Stimulated activated CD4-positive, alpha-beta T cell treated with anti-CD3 and anti-CD28 coated beads, Interleukin-4, amount 100 ng/mL, for 1 hour (primary cell): Measurements from ENCODE around the gene GAREM1.

Experiments used
- DNase-seq: peaks from one replicate; pipeline ENCODE4 v3.0.0-alpha.2; 2020

The GAREM1 gene

DNA sequence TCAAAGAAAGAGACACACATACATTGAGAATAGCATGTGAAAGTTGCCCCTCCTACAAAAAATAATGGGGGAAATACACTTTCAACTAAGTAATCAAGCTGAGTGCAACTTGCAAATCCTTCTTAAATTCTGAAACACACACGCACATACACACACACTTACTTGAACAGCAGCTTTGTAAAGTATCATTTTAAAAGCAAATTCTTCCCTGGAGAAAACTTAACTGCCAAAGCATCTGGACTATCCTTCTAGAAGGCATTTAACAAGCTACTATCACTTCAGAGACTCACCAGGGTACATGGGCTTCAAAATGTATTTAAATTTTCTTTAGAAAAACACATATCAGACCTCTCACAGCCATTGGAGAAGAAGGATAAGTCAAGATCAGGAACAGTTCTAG lies 15.3 kb downstream of the GAREM1 start:
- no peak for DNase-seq

DNA sequence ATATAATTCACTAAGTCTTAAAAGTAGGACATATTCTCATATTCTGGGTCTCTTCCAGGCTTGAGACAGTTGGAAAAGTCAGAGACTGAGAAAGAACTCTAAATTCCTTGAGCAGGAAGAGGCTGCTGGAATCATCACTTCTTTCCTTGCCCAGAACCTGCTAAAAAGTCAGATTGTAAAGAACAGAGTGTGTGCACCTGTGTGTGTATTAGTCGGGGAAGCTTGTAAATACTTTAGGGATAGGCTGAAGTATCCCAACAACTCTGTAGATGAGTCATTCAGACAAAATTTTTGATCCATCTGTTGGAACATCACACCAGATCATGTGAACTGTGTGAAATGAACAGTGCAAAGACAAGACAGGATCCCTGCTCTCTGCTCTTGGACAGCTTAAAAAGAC lies 16.1 kb downstream of the GAREM1 start:
- no peak for DNase-seq

- DNase-seq = no peak
Observed at GRCh38 chr18:32450874-32451273, 19.8 kb downstream of the GAREM1 start.

DNA sequence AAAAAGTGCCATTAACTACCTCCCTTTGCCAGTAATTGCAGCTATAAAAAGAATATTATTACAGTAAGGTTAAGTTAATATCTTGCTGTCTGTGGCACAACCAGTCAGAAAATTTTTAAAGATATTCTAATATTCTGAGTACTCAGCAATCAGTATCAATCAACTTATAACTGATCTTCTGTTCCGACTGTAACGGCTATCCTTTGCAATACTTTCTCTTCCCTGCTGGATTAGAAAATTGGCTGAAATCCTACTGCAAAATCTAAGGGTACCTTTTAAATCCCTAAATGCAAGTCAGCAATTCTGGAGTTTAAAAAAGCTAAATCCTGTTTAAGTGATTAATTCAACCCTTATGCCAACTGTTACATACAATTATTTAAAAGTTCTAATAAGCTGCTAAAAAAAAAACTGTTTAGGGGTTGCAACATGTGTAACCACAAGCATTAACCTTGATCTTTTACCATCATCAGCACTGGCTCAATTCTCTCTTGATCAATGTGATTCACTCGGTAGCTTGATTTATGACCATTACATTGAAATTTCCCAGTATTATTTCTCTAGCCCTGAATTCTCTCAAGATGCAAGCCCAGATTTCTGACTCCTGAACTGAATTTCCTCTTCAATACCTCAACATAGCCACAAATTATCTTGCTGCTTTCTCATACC lies 20.5 kb downstream of the GAREM1 start:
- DNase-seq = no peak

DNA sequence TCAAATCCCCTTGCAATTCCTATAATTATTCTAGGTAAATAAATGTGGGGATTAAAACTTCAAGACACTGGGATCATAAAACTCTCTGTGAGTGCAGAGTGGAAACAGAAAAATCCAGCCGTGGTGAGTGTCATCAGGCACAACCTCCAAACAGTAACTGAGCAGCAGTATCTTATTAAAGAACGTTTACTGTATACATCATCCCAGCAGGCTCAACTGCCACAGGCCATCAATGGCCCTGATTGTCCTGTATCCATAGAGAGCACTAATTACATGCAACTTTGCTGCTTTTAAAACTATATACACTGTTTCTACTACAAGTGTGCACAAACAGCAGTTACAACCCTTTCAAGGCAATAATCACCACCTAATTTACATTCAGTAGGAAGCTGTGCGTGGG lies 23.9 kb downstream of the GAREM1 start:
- no peak for DNase-seq

GRCh38 chr18:32445846-32446245 lies 24.8 kb downstream of the GAREM1 start:
- no peak for DNase-seq

DNA sequence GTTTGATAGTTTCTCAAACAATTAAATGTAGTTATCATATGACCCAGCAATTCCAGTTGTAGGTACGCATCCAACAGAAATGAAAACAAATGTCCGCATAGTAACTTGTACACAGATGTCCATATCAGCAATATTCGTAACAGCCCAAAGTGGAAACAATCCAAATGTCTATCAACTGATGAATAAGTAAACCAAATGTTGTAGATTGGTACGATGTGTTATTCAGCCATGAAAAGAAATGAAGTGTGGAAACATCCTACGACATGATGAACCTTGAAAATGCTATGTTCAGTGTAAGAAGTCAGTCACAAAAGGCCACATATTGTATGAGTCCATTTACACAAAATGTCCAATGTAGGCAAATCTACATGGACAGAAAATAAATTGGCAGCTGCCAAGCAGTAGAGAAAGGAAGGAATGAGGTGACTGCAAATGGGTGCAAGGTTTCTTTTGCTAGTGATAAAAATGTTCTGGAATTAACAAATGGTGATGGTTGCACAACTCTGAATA lies 26.9 kb downstream of the GAREM1 start:
- DNase-seq = no peak

DNA sequence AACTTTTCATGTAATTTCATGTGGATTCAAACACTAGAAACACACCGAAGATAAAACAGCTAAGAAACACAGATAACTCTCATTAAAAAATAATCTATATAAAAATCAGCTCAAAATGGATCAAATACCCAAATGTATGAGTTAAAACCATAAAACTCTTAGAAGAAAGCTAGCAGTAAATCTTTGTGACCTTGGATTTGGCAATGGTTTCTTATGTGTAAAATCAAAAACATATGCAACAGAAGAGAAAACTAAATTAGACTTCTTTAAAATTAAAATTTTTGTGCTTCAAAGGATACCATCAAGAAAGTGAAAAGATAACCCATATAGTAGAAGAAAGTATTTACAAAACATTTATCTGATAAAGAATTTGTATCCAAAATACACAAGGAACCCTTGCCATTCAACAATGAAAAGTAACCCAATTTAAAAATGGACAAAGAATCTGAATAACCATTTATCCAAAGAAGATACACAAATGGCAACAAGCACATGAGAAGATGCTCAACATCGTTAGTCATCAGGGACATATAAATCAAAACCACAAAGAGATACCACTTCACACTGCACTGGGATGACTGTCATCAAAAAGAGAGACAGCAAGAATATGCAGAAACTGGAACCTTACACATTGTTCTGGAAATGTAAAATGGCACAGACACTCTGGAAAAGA lies 27.5 kb downstream of the GAREM1 start:
- no peak for DNase-seq

- DNase-seq = no peak
Observed at GRCh38 chr18:32442575-32442974, 28.1 kb downstream of the GAREM1 start.

GRCh38 chr18:32441533-32441932 lies 29.1 kb downstream of the GAREM1 start:
- no peak for DNase-seq

- DNase-seq = no peak
Observed at GRCh38 chr18:32440518-32440917, 30.2 kb downstream of the GAREM1 start.

DNA sequence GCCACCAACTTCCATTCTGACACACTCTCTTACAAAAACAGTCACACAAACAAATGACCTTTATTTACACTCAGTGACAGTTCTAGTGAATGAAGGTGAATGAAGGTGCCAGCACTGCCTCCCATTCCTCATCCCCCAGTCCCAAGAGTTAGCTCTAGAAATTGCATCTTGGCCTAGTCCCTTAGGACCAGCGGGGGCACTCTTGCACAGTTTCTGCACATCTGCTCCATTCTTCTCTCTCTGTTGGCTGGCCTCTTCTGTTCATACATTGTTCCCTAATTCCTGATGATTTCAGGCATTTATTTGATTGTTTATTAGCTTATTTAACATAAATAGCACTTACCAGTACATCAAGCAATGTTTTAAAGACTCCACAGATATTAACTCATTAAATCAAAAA lies 30.9 kb downstream of the GAREM1 start:
- DNase-seq = no peak

DNA sequence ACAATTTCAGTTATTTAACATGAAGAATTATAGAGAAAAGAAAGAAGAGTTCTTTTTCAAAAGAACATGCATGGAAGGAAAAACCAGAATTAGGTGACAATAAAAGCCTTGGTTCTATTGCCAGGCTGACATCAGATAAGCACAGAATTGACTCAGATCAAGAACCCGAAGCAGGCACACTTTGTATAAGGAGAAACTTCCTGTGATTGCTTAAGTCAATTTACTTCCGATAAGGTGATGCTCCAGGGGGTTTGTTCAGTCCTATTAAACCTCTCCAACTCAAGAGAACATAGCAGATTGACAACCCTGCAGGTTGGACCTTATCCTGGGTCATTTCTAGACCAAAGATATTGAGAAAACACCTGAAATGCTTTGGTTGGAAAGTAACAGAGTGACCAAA lies 31.4 kb downstream of the GAREM1 start:
- no peak for DNase-seq

DNA sequence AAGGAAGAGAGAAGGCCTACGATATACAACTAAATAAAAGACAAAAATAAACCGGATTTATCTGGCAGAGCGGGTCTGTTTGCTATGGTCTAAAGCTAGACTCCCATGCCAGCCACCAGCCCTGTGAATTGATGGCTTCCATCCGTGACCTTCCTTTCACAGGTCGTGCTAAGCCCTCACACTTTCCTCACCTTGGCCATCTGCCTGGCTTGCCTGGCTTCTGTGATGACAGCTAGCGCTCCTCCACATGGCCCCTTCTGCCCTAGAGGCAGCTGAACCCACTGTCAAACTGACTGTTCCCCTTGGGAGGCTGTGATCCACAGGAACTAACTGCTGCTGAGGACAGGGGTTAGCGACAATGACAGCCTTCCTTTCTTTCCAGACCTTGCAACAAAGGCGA lies 32.5 kb downstream of the GAREM1 start:
- DNase-seq = no peak

DNA sequence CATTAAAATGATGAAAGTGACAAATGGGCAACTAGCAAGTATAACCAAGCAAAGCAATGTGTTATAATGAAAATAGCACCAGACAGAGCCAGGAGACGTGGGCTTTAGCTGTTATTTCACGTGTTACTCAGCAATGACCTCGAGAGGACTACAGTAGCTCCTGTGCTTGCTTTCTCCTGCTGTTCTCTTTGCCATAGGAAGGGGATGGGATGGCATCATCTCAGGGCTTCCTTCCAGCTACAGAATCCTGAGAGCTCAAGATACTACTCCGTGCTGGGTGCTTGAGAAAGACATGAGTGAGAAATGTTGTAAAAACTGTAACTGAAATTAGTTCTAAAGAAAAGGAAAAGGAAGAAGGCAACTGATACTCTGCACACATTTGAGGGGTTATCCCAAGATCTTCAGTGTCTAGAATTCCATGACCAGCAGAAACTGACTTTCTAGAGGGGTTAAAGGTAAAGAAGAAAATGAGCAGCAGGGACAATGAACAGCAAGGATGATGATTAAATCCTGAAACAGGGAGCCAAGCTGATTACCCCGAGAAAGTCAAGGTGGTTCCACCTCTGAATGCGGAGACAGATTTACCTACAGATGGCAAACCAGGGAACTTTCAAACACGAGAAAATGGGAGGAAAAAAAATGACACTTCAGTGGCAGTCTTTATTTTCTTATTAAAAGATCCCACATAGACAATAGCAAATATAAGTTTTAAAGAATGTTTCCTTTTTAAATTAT lies 33.4 kb downstream of the GAREM1 start:
- DNase-seq = no peak

DNA sequence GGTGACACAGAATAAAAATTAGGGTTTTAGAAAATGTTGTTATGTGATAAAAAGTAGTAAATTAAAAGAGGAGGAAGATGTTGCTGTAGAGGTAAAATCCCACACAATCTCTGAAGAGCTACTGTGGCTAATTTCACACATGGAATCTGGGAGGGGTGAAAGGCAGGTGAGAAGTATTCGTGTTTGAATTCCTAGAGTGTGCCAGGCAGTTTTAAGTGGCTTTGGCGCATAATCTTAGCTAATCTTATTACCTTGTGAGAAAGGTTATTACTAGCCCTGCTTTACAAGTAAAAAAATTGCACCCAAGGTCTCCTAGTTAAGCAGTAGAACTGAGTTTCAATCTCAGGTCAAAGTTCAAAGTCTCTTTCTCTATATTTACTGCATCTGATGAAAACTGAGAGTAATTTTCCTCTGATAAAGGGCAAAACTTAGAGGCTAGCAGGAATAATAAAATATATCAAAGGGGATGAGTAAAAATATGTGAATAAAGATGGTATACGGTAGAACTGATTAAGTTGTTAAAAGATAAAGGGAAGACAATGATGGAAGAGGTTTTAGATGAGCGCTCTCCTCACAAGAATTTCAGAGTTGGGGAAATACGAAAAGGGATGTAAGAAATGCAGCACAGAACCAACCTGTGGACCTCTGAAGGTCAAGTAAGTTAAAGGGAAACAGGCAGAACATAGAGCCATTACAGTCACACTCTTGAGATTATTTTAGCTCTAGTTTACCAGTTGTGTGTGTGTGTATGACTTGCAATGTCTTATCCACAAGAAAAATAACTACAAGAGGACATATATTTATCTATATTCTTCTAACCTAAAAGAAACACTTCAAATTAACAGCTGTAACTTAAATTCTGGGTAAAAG lies 34.8 kb downstream of the GAREM1 start:
- DNase-seq = no peak

- DNase-seq = no peak
Observed at GRCh38 chr18:32431753-32432152, 38.9 kb downstream of the GAREM1 start.

GRCh38 chr18:32429402-32429801 lies 41.3 kb downstream of the GAREM1 start:
- no peak for DNase-seq

DNA sequence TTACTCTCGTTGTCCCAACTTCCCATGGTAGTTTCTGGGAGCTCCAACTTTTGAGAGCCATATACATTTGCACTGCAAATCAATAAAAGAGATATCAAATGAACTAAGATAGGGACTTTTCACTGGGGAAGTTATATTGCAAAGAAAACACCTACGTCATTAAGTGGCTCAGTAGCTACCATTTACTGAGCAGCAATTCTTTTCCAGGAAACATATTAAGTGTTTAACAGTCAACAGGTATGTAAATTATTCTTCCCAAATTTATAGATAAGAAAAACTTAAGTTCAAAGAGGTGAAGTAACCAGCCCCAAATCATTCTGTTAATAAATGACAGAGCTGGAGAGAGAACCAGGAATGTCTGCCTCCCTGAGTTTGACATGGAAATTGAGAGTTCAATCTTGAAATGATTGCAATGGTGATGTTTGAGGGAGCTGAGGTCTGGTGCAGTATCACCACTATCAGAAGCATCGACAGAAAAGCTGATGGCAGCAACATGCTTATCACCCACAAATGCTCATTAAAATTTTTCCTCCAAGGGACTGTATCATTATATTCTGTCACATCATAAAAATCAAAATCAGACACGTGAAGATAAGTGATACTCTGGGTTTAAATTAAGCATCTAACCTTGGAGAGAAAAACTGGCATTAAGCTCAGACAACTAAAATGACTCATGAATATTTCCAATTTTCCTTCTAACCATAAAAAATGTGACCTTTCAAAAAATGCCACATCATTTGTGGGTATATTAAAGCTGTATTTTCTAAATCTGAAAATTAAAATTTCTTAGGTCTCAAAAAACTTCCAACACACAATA lies 43.4 kb downstream of the GAREM1 start:
- DNase-seq = no peak

DNA sequence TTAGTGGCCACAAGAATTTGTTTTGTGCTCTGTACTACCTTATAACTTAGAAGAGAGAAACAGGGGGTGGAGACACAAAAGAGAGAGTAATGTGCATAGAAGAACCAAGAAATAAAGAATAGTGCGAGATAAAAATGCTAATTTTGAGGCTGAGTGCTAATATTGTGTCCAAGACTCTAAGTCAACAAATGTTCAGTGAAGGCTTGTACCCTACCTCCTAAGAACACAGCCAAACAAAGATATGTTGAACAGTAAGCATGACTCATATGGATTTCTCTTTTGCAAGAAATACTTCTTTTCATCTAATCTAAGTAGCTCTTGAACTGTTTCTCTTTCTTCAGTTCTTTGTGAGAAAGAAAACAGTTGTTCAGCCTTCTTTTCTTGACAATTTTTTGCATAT lies 45.2 kb downstream of the GAREM1 start:
- DNase-seq = no peak

- no peak for DNase-seq
Observed at GRCh38 chr18:32424696-32425095, 46.0 kb downstream of the GAREM1 start.
